OCI-LY3 (cell line): ENCODE measurements around the gene RAD51B.

Experiments
- H2AFZ ChIP-seq: fragments of 200-600, 300-600 bp; shearing (Covaris generic); 2 replicates; pipeline ENCODE4 v1.6.0; 2014; ENCODE audit warnings: antibody characterized with exemption, low read depth, low read length
- H3K27ac ChIP-seq: fragments of 200-600, 300-600 bp; sonication (generic); 2 replicates; pipeline ENCODE4 v1.5.1; 2014; ENCODE audit warnings: mild to moderate bottlenecking, low read length, moderate library complexity, mixed read lengths
- H3K27me3 ChIP-seq: fragments of 200-600, 300-600 bp; sonication (generic); 2 replicates; pipeline ENCODE4 v1.6.1; 2014; ENCODE audit warnings: low read depth, low read length, mixed read lengths
- H3K36me3 ChIP-seq: fragments of 200-600, 300-600 bp; sonication (generic); replicated peaks from 2 replicates; pipeline ENCODE3; 2014; ENCODE audit warnings: low read depth, low read length, mixed read lengths
- H3K4me1 ChIP-seq: fragments of 300-600, 200-600 bp; sonication (generic); 2 replicates; pipeline ENCODE4 v1.6.1; 2014; ENCODE audit warnings: low read length, mixed read lengths
- H3K4me2 ChIP-seq: fragments of 200-600, 300-600 bp; sonication (generic); 2 replicates; pipeline ENCODE4 v1.6.1; 2014; ENCODE audit warnings: low read length, mixed read lengths
- H3K4me3 ChIP-seq: fragments of 300-600, 200-600 bp; sonication (generic); 2 replicates; pipeline ENCODE4 v1.5.1; 2014; ENCODE audit warnings: antibody characterized with exemption, mild to moderate bottlenecking, low read length, moderate library complexity
- H3K79me2 ChIP-seq: fragments of 300-600, 200-600 bp; shearing (Covaris generic); 2 replicates; pipeline ENCODE4 v1.6.1; 2014; ENCODE audit warnings: mild to moderate bottlenecking, low read length, mixed read lengths
- H3K9ac ChIP-seq: fragments of 300-600, 200-600 bp; shearing (Covaris generic); 2 replicates; pipeline ENCODE4 v1.6.0; 2014; ENCODE audit warnings: mild to moderate bottlenecking, low read length, moderate library complexity
- H3K9me3 ChIP-seq: fragments of 200-600, 300-600 bp; shearing (Covaris generic); 2 replicates; pipeline ENCODE4 v1.6.1; 2014; ENCODE audit warnings: low read length, mixed read lengths; ENCODE audit not compliant: insufficient read depth
- H4K20me1 ChIP-seq: fragments of 200-600, 300-600 bp; sonication (generic); 2 replicates; pipeline ENCODE4 v1.6.1; 2016; ENCODE audit warnings: low read length, mixed read lengths; ENCODE audit not compliant: insufficient read depth
- EZH2phosphoT487 ChIP-seq: fragments of 200-600 bp; shearing (Covaris generic); IDR thresholded peaks from 2 replicates; pipeline ENCODE4 v1.6.1; 2018; ENCODE audit warnings: antibody characterized with exemption, mixed run types, low read depth
- TF ChIP-seq, protein P1 (sequence below): fragments of 200-600, 300-600 bp; sonication (generic); IDR thresholded peaks from 2 replicates; pipeline ENCODE4 v1.5.1; 2014; ENCODE audit warnings: antibody characterized with exemption, low read length, low read depth

Gene RAD51B

DNA sequence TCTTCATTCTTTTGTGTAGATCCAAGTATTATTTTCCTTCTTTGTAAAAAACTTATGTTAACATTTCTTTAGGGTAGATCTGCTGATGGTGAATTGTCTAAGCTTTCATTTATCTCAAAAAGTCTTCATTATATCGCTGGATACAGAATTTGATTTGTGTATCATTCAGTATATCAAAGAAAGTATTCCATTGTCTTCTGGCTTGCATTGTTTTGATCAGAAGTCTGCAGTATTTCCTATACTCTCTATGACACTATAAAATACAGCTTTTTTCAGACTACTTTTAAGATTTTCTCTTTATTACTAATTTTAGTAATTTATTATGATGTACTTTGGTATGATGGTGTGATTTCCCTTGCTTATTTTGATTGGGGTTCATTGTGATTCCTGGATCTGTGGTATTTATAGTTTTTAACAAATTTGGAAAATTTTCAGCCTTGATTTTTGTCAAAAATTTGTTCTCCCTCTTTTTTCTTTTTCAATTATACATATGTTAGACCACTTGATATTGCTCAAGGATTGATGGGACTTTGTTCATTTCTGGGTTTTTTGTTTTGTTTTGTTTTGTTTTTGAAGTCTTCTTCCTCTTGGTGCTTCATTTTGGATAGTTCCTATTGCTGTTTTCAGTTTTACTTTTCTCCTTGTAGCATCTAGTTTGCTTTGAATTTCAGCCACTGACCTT, 796.8 kb downstream of the RAD51B start:
- Histone ChIP-seq H3K4me2 (no peak overlapping the region), H4K20me1 (no peaks in the 10 kb centered on the region), H3K9ac (no peak overlapping the region), H3K79me2 (no peaks in the 10 kb centered on the region), H2AFZ (no peak overlapping the region), H3K4me1 (no peaks in the 10 kb centered on the region), H3K9me3 (peaks cover 31% of the 10 kb centered on the region), H3K27ac (no peak overlapping the region), H3K4me3 (no peak overlapping the region), H3K36me3 (peaks cover 4% of the 10 kb centered on the region), H3K27me3 (no peaks in the 10 kb centered on the region)
- TF ChIP-seq, protein P1, sequence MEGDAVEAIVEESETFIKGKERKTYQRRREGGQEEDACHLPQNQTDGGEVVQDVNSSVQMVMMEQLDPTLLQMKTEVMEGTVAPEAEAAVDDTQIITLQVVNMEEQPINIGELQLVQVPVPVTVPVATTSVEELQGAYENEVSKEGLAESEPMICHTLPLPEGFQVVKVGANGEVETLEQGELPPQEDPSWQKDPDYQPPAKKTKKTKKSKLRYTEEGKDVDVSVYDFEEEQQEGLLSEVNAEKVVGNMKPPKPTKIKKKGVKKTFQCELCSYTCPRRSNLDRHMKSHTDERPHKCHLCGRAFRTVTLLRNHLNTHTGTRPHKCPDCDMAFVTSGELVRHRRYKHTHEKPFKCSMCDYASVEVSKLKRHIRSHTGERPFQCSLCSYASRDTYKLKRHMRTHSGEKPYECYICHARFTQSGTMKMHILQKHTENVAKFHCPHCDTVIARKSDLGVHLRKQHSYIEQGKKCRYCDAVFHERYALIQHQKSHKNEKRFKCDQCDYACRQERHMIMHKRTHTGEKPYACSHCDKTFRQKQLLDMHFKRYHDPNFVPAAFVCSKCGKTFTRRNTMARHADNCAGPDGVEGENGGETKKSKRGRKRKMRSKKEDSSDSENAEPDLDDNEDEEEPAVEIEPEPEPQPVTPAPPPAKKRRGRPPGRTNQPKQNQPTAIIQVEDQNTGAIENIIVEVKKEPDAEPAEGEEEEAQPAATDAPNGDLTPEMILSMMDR: no peak
- TF ChIP-seq EZH2phosphoT487: no peak

DNA sequence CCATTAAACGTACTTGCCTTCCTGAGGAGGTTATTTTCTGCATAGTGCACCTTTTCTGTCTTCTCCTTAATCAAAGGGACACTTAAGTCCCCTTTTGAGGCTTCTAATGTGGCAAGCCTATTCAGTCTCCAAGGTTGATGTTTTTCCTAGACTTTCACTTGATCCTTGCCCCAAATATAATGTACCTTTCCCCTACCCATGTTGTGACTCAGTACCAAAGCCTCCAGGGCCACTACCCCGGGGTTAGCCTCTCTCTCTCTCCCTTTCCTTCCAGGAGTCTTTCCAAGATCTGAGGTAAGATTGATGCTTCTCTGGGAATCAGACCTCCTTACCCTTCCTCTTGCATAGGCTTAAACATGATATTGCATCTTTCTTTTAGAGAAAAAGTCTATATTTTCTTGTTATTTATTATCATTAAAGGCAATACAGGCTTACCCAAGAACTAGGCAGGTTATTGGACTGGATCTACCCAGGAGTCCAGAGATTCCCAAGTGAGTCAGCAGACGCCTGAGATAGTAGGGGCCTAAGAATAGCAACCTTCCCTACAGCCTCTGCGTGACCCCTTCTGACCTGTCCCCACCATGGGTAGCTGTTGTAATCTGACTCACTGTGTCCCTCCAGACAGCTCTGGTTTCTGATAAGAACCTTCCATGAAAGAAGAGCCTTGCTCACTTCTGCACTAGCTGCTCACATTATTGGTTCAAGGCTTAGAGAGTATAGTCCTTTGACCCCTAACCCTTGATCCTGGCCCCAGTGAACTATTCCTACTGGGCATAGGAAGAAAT, 800.4 kb downstream of the RAD51B start:
- H3K9ac ChIP-seq: no peak overlapping the region
- H2AFZ ChIP-seq: no peak overlapping the region
- peaks cover 8% of the 10 kb centered on the region; the same call in 1 of the 2 replicates for H3K4me1 ChIP-seq
- no peaks in the 10 kb centered on the region for H3K27me3 ChIP-seq
- H4K20me1 ChIP-seq: no peaks in the 10 kb centered on the region
- H3K4me3 ChIP-seq: no peak overlapping the region
- H3K27ac ChIP-seq: no peak overlapping the region
- H3K36me3 ChIP-seq: peaks cover 4% of the 10 kb centered on the region
- TF ChIP-seq, protein P1: no peak
- no peak for TF ChIP-seq EZH2phosphoT487
- no peak overlapping the region for H3K4me2 ChIP-seq
- H3K79me2 ChIP-seq: no peaks in the 10 kb centered on the region
- peaks cover 24% of the 10 kb centered on the region; the same call in 1 of the 2 replicates for H3K9me3 ChIP-seq

DNA sequence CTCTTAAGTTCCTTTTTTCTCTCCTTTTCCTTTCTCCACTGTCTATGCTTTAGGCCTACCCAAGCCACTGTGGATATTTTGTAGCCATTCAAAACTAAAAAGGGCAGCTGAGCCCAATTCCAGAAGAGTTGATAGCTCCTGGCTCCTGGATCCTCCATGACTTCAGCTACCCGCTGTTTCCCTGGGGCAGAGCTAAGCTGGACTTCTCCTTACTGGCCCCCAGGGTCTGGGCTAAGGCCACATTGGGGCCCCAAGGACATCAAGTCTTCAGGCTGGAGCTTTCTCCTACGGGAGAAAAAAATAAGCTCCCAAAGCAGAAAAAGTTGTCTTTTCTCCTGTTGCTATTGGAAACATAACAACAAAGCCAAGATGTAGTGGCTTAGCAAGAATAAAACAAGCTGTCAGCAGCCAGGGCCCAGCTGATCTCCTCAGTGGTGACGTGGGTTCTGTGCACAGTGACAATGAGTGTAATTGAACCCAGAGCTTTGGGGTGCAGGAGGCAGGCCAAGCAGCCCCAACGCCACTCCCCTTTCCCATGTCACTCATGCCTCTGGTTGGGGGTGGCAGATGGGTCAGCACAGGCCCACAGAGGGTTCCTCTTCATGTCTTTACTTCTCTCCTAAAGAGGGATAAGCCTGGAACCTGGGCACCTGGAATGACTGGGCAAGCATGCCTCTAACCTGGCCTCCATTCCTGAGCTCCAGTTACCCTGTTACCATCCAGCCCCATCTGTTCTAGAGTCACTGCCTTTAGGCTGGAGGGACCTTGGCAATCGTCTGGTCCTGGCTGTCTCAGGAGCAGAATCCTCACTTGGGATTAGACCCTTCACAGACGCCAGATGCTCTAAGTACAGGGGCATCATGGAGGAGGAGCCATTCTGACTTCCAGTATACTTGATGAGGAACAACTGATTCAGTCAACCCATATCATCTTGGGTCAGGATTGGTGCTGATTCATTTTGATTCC, 802.1 kb downstream of the RAD51B start:
- Histone ChIP-seq H3K27me3 (no peaks in the 10 kb centered on the region), H3K79me2 (no peaks in the 10 kb centered on the region), H4K20me1 (no peaks in the 10 kb centered on the region), H3K27ac (no peak overlapping the region), H3K9me3 (peaks cover 21% of the 10 kb centered on the region; the same call in 1 of the 2 replicates), H2AFZ (no peak overlapping the region), H3K4me1 (peaks cover 8% of the 10 kb centered on the region; the same call in 1 of the 2 replicates), H3K4me2 (no peak overlapping the region), H3K4me3 (no peak overlapping the region), H3K36me3 (peaks cover 4% of the 10 kb centered on the region), H3K9ac (no peak overlapping the region)
- no peak for TF ChIP-seq EZH2phosphoT487

DNA sequence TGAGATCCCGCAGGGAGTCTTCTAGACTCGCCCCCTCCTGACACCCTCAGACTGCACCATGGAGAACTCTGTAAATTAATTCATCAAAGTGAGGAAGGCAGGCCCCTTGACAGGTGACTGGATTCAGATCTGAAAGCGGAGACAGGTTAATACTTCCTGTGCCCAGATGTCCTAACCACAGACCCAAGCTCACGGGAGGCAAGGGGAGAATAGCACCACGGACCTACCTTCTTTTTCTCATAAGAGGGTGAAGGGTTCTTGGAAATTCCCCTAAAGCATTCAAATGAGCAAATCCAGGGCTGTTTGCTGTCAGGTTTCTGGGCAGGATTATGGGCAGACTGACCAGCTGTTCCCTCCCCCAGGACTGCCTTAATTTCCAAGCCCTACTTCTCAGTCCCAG, 803.3 kb downstream of the RAD51B start:
- no peaks in the 10 kb centered on the region for H3K27me3 ChIP-seq
- no peak overlapping the region for H3K4me3 ChIP-seq
- H3K4me1 ChIP-seq: peaks cover 8% of the 10 kb centered on the region; the same call in 1 of the 2 replicates
- no peaks in the 10 kb centered on the region for H4K20me1 ChIP-seq
- H3K27ac ChIP-seq: no peak overlapping the region
- no peak overlapping the region for H3K9ac ChIP-seq
- peaks cover 10% of the 10 kb centered on the region; the same call in 1 of the 2 replicates for H3K9me3 ChIP-seq
- H3K36me3 ChIP-seq: peaks cover 4% of the 10 kb centered on the region
- no peaks in the 10 kb centered on the region for H3K79me2 ChIP-seq
- no peak for TF ChIP-seq EZH2phosphoT487
- TF ChIP-seq, protein P1: no peak
- no peak overlapping the region for H2AFZ ChIP-seq
- H3K4me2 ChIP-seq: peak overlapping the region; percentile 8; the same call in 1 of the 2 replicates
